LNCAP (cell line): ENCODE data around the gene SEMA6A.

ENCODE experiments used
- CTCF ChIP-seq: fragments of 450-650 bp; IDR thresholded peaks from 2 replicates; pipeline ENCODE4 v1.5.1; 2017; ENCODE audit warnings: mild to moderate bottlenecking

Gene SEMA6A

DNA sequence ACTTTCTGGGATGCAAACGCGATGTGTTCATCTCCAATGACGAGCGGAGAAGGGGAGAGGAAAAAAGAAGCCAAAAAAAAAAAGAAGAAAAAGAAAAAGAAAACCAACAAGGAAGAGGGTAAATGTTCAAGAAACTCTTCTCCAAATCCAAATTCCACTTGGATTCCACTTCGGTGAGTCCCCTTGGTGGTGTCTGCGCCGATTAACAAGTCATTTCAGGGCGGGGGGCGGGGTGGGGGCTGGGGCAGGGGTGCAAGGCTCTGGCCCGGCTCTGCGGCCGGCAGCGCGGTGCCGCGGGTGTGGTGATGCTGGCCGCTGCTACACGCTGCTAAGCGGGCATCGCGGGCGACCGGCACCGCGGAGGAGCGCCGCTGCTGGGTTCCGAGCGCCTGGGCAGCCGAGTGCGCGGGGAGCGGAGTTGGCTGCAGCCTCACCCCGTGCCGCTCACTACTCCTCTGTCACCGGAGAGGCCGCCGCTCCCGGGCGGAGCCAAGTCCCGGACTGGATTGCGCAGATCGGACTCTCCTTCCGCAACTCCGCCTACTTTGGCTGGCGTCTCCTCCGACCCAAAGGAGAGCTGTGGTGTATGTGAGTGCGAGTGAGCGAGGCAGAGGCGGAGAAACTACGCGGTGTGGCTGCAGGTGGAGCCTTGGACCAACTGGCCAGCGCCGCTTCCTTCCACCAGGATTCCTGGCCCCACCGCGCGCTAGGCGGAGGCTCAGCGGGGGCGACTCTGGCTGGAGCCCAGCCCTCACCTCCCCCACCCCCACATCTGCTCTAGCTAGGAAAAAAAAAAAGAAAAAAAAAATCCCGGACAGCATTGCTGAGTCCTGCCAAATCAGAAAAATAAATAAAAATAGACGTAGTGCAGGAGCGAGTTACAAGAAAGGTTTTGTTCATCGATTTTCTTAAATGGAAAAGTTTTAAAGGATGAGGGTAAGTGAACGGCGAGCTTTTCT lies at the start of gene SEMA6A:
TSS of gene SEMA6A (minus strand) at position 457 of the 959 bp plus-strand sequence. CDS start 69,879 bp downstream, outside the sequence.
- no peak for TF ChIP-seq CTCF

DNA sequence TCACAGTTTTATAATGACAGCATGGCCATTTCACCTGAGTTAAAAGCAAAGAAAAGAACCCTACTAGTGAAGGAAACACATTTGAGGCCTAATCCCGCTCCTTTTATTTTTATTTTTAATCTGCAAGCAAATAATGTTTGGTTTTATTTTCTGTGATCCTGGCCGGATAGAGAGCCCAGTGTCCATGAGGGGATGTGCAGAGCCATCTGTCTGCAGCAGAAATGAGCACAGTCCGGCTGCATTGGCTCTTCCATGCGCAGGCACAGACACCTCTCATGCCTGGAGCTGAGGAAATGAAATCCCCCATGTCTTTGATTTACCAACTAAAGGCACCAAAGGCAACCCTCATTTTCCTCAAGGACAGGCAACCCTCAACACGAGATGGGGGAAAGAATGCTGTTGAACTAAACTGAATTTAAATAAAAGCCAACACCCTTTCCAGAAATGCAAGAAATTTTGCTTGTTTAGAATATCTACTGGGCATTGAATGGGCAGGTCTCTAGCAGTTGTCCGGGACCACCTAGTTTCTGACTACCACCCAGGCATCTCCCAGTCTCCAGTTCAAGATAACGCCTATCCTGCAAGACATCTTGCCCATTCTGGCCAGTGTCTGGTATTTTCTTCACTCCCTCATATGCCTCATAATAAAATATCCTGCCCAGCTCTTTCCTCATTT lies 47.9 kb upstream of the SEMA6A start:
- TF ChIP-seq CTCF: no peak

- no peak for TF ChIP-seq CTCF
Measured at GRCh38 chr5:116621599-116621998, 47.0 kb upstream of the SEMA6A start.

GRCh38 chr5:116616876-116617275 lies 42.3 kb upstream of the SEMA6A start:
- no peak for TF ChIP-seq CTCF

GRCh38 chr5:116614603-116614920 lies 39.9 kb upstream of the SEMA6A start:
- TF ChIP-seq CTCF: no peak

DNA sequence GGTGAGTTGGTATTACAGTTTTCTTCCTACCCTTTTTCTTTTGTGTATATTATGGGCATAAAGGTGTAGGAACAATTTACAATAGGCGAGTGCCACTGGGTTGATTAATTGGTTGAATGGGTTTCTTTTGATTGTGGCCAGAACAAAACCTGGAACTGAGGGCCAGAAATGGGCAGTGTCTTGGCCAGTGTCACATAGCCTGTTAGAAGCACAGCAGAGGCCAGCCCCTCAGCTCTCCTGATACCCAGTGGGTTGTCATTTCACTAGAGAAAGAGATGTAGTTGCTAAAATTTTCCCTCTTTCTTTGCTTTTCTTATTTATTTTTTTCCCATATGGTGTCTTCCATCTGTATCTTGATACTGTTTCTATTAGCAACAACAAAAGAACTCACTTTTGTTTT lies 38.8 kb upstream of the SEMA6A start:
- TF ChIP-seq CTCF: no peak

GRCh38 chr5:116612431-116612830 lies 37.8 kb upstream of the SEMA6A start:
- no peak for TF ChIP-seq CTCF
